NCI-H2227 (cell line): ENCODE measurements around the gene PTPRD.

Experiments used
- DNase-seq: peaks from one replicate; lab custom pipeline; 2025; ENCODE audit not compliant: unreplicated experiment; lab: John Stamatoyannopoulos, UW

PTPRD gene

GRCh38 chr9:10062629-10063395, 550.0 kb downstream of the PTPRD start:
- DNase-seq = no peak

GRCh38 chr9:10059044-10059443, 553.8 kb downstream of the PTPRD start:
- DNase-seq = no peak

GRCh38 chr9:10055886-10056395, 556.9 kb downstream of the PTPRD start:
- no peak for DNase-seq

GRCh38 chr9:10054456-10054855, 558.3 kb downstream of the PTPRD start:
- no peak for DNase-seq

GRCh38 chr9:10052916-10053315, 559.9 kb downstream of the PTPRD start:
- no peak for DNase-seq

- no peak for DNase-seq
These were observed 560.6 kb downstream of the PTPRD start for GRCh38 chr9:10052181-10052580.

- no peak for DNase-seq
These were observed 562.8 kb downstream of the PTPRD start for GRCh38 chr9:10050016-10050415.

GRCh38 chr9:10048994-10049393, 563.8 kb downstream of the PTPRD start:
- no peak for DNase-seq

GRCh38 chr9:10045598-10045997, 567.2 kb downstream of the PTPRD start:
- DNase-seq = no peak

GRCh38 chr9:10041726-10042229, 571.0 kb downstream of the PTPRD start:
- no peak for DNase-seq

GRCh38 chr9:10036095-10036494, 576.7 kb downstream of the PTPRD start:
- DNase-seq = no peak

- DNase-seq = no peak
These were observed 580.6 kb downstream of the PTPRD start for GRCh38 chr9:10032166-10032565.

- no peak for DNase-seq
These were observed 586.3 kb downstream of the PTPRD start for GRCh38 chr9:10026443-10026984.

GRCh38 chr9:10015755-10016154, 597.0 kb downstream of the PTPRD start:
- no peak for DNase-seq

- no peak for DNase-seq
These were observed 597.9 kb downstream of the PTPRD start for GRCh38 chr9:10014889-10015288.

GRCh38 chr9:10009401-10009800, 603.4 kb downstream of the PTPRD start:
- DNase-seq = no peak

- DNase-seq = no peak
These were observed 604.6 kb downstream of the PTPRD start for GRCh38 chr9:10008101-10008799.

GRCh38 chr9:10007356-10007755, 605.4 kb downstream of the PTPRD start:
- DNase-seq = no peak

- DNase-seq = no peak
These were observed 607.6 kb downstream of the PTPRD start for GRCh38 chr9:10005206-10005605.

- no peak for DNase-seq
These were observed 609.8 kb downstream of the PTPRD start for GRCh38 chr9:10003047-10003446.

GRCh38 chr9:10000669-10001068, 612.1 kb downstream of the PTPRD start:
- no peak for DNase-seq
